Activated CD4-positive, CD25-positive, alpha-beta regulatory T cell (primary cell): ENCODE measurements around the gene MAPK12.

Source experiments
- DNase-seq, 4 experiments: peaks; one replicate each; lab custom pipeline; 2025; lab: John Stamatoyannopoulos, UW

Gene MAPK12

GRCh38 chr22:50267591-50268390 lies 6.3 kb upstream of the MAPK12 start:
- peak; percentile 19 to 43 (median 31) for DNase-seq

GRCh38 chr22:50266994-50267393 lies 5.5 kb upstream of the MAPK12 start:
- DNase-seq = no peak

- no peak for DNase-seq
These were observed 3.6 kb upstream of the MAPK12 start for GRCh38 chr22:50264946-50265669.

GRCh38 chr22:50264104-50264745 lies 2.7 kb upstream of the MAPK12 start:
- DNase-seq = no peak

- DNase-seq = no peak
These were observed 1.6 kb upstream of the MAPK12 start for GRCh38 chr22:50262973-50263617.

GRCh38 chr22:50262460-50262911 lies 1.0 kb upstream of the MAPK12 start:
- DNase-seq = no peak

- no peak for DNase-seq
These were observed 475 bp downstream of the MAPK12 start for GRCh38 chr22:50260801-50261614.

GRCh38 chr22:50260434-50260800 lies 1.1 kb downstream of the MAPK12 start:
- DNase-seq = no peak

- DNase-seq = no peak
These were observed 2.2 kb downstream of the MAPK12 start for GRCh38 chr22:50259302-50259701.

GRCh38 chr22:50258361-50259292 lies 2.9 kb downstream of the MAPK12 start:
- DNase-seq = no peak

GRCh38 chr22:50257451-50258360 lies 3.8 kb downstream of the MAPK12 start:
- no peak for DNase-seq

- DNase-seq = no peak
These were observed 4.4 kb downstream of the MAPK12 start for GRCh38 chr22:50257041-50257440.

GRCh38 chr22:50256258-50256862 lies 5.1 kb downstream of the MAPK12 start:
- no peak for DNase-seq

GRCh38 chr22:50255607-50256006 lies 5.9 kb downstream of the MAPK12 start:
- no peak for DNase-seq

- no peak for DNase-seq
These were observed 6.4 kb downstream of the MAPK12 start for GRCh38 chr22:50255099-50255498.

- no peak for DNase-seq
These were observed 7.5 kb downstream of the MAPK12 start for GRCh38 chr22:50253941-50254340.

- no peak for DNase-seq
These were observed 8.2 kb downstream of the MAPK12 start for GRCh38 chr22:50253046-50253915.
